ENCODE measurements around the gene DRAXIN. TPM values are rescaled to one million over a fixed set of nuclear protein-coding genes. Genes with fewer than 3 reads are reported as not detected.

The DRAXIN gene
- total and polyA plus RNA-seq, 2 donors (not counting 3 experiments of a cell fraction or from before 2014, with no cell fraction given), result 0.44 to 3.2 TPM

- Histone ChIP-seq H3K4me1 (ENCODE audit: control insufficient read depth, extremely low read depth, insufficient read depth, low read length) (no peaks in the 10 kb centered on the region), H3K79me2 (ENCODE audit: control insufficient read depth, insufficient read depth, low read length) (no peaks in the 10 kb centered on the region), H3K27ac (ENCODE audit: insufficient read depth, low read depth, low read length) (no peak overlapping the region), H3K4me3 (replicated peaks in 1 of 3; ENCODE audit: insufficient read depth in 1 of 3, low read depth in 1 of 3, low read length in 3 of 3) (no peak overlapping the region), H2AFZ (ENCODE audit: low read depth, low read length) (no peak overlapping the region), H3K36me3 (ENCODE audit: control insufficient read depth in 2 of 2, extremely low read depth in 1 of 2, insufficient read depth in 2 of 2, low read length in 2 of 2) (no peaks in the 10 kb centered on the region), H3K4me2 (ENCODE audit: insufficient read depth, low read length) (no peak overlapping the region), H4K20me1 (replicated peaks; ENCODE audit: control insufficient read depth, extremely low read depth, insufficient read depth, low read length) (no peaks in the 10 kb centered on the region), H3K9ac (replicated peaks; ENCODE audit: extremely low read depth, insufficient read depth, low read length) (no peak overlapping the region), H3K9me1 (replicated peaks; ENCODE audit: control insufficient read depth, extremely low read depth, insufficient read depth, low read length) (no peaks in the 10 kb centered on the region), H3K9me3 (replicated peaks; ENCODE audit: control insufficient read depth, insufficient read depth, low read length) (no peaks in the 10 kb centered on the region), H3K27me3 (ENCODE audit: control insufficient read depth in 2 of 2, insufficient read depth in 2 of 2, low read length in 2 of 2) (peaks cover 4 to 16% of the 10 kb centered on the region in 2 experiments)
- ChIA-PET CTCF (interaction anchor here (1.3 to 6.0 kb wide), 7 partner anchors 12 to 670 kb away, joined by 3 to 39 read pairs (median 5); partner anchors contain the start of gene FBXO6), POLR2A (no interaction called here)
- no peak for TF ChIP-seq MAX (IDR thresholded peaks at IDR 0.05; ENCODE audit: insufficient read depth, insufficient read length)
- TF ChIP-seq POLR2A (IDR thresholded peaks at IDR 0.05; ENCODE audit: low read depth, low read length), result no peak
- TF ChIP-seq POLR2AphosphoS5 (IDR thresholded peaks at IDR 0.05; ENCODE audit: insufficient read depth, low read depth, low read length), result no peak
- TF ChIP-seq EZH2 (IDR thresholded peaks at IDR 0.05; ENCODE audit: borderline replicate concordance, low read depth, low read length, severe bottlenecking), result no peak
- no peak for TF ChIP-seq CTCF (IDR thresholded peaks at IDR 0.05; ENCODE audit: extremely low read depth in 1 of 2, insufficient read depth in 1 of 2, low read depth in 1 of 2, low read length in 2 of 2)
- TF ChIP-seq FOS (IDR thresholded peaks at IDR 0.05; ENCODE audit: borderline replicate concordance, insufficient read depth, low read length), result no peak
- TF ChIP-seq GATA2 (IDR thresholded peaks at IDR 0.05; ENCODE audit: insufficient read depth, insufficient read length, low read depth, low read length), result no peak
- TF ChIP-seq JUN (IDR thresholded peaks at IDR 0.05; ENCODE audit: borderline replicate concordance, insufficient read depth, insufficient read length, low read depth), result no peak
- TF ChIP-seq MYC (IDR thresholded peaks at IDR 0.05; ENCODE audit: low read depth, low read length), result no peak
- intact Hi-C loops (cut with micrococcal nuclease), result no loop called here
- no peak for DNase-seq (ENCODE audit: low read depth, low spot score)
- no peak for FAIRE-seq
- BruUV-seq (replicated peaks), result no TSS peak
- dilution Hi-C loops (cut with MboI; ENCODE audit: extremely low pct_ligation_motif_present, low sequenced_read_pairs), result no loop called here
Measured at GRCh38 chr1:11707621-11708276, 16.2 kb downstream of the DRAXIN start.
